NCI-H345 (cell line): ENCODE results near the gene PLD4.
"Not testable (repeated sequence)": the region's sequence is repeated elsewhere in the genome, so short reads cannot be mapped to it uniquely, and the experiment has no call there.

Experiments
- DNase-seq: peaks from one replicate; lab custom pipeline; 2025; lab: John Stamatoyannopoulos, UW

PLD4 gene

DNA sequence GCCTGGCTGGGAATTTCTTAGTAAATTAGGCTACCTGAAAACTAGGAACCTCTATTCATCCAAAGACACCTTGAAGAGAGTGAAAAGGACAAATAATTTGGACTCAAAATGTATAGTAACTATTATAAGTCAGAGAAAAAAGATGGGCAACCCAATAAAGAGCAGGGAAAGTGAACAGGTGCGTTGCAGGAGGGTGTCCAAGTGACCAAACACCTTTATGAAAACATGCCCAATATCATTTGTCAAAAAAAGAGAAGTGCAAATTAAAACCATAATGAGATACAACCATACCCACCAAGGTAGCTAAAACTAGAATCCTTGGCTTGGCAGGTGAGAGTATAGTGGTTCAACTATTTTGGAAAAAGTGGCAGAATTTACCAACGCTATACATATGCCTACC, 24.9 kb upstream of the PLD4 start:
- no peak for DNase-seq

DNA sequence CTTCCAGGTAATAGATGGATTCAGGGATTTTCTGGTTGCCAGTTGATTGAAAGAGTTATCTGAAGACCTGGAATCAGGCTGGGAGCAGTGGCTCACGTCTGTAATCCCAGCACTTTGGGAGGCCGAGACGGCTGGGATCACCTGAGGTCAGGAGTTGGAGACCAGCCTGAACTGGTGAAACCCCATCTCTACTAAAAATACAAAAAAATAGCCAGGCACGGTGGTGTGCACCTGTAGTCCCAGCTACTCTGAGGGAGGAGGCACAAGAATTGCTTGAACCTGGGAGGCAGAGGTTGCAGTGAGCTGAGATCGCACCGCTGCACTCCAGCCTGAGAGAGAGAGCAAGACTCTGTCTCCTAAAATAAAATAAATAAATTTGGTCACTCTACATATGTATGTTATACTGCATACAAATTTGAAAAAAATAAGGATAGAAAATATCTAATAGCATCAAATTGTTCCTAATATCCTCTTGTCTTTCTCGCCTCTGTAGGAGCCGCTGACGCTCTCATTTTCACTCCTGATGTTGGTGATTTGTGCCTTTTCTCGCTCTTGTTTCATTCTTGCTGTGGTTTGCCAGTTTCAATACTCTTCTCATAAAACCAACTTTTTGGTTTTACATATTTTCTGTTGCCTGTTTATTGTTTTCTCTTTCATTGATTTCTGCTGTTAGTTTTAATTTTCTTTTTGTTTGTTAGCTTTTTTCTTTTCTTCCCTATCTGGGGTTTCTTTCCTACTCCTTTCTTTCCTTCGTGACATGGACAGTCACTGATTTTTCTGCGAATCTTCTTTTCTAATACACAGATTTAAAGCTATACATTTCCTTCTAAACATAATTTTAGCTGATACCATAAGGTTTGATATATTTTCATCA, 23.8 kb upstream of the PLD4 start:
- no peak for DNase-seq

DNA sequence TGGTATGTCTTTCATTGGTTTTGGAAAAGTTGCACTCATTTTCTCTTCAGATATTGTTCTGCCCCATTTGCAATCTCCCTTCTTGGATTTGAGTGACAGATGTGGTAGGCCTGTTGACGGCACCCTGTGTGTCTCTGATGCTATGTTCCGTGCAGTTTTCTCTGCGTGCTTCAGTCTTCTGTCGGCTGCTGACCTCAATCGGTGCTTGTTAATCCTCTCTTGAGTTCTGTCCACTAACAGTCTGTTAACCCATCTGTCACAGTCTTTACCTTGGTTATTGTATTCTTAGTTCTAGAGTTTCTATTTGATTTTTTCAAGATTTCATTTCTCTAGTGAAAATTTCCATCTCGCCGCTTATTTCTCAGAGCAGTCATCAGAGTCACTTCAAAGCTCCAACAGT, 20.7 kb upstream of the PLD4 start:
- DNase-seq = no peak

DNA sequence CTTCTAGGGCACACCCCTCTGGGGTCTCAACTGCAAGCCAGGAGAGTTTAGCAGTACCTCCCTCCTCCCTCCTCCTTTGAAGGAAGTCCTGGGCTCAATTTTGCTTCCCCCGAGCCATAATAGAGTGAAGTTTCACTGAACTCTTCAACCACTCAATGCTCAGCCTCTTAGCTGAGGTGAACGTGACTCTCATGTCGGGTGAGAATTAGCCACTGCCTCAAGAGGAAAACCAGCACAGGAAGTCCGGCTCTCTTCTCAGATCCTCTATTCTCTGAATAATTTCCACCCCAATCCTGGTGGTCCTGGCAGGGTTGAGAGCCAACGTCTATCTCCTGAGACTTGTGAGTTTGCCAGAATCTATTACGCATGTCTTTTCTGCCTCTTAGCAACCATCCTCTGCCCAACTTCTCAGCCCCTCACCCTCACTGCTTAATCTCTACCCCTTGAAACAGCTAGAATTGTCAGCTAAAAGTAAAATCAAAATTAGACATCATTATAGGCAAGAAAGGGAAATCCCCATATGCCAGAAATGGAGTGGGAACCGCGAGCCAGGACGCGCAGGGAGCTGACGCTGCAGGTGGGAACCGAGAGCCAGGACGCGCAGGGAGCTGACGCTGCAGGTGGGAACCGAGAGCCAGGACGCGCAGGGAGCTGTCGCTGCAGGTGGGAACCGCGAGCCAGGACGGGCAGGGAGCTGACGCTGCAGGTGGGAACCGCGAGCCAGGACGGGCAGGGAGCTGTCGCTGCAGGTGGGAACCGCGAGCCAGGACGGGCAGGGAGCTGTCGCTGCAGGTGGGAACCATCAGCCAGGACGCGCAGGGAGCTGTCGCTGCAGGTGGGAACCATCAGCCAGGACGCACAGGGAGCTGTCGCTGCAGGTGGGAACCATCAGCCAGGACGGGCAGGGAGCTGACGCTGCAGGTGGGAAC, 19.8 kb upstream of the PLD4 start:
- peak; percentile 21 for DNase-seq

DNA sequence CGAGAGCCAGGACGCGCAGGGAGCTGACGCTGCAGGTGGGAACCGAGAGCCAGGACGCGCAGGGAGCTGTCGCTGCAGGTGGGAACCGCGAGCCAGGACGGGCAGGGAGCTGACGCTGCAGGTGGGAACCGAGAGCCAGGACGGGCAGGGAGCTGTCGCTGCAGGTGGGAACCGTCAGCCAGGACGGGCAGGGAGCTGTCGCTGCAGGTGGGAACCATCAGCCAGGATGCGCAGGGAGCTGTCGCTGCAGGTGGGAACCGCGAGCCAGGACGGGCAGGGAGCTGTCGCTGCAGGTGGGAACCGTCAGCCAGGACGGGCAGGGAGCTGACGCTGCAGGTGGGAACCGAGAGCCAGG, 19.1 kb upstream of the PLD4 start:
- DNase-seq = not testable (repeated sequence)

DNA sequence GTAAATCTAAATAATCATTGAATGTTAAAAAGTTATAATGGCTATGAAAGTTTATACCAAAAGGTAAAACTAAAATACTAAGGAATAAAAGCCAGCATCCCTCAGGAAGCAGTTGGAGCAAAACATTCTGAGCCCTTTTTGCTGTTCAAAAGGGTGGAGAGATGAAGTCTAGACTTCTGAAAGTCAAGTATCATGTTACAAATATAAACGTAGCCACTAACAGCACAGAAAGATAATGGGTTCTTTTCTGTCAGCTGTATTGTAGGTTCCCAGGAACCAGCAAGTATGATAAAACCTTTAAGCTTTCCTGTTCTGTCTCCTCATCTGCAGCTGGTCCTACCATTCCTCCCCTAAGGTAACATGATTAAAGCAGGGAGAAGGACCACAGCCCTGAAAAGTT, 16.4 kb upstream of the PLD4 start:
- no peak for DNase-seq

DNA sequence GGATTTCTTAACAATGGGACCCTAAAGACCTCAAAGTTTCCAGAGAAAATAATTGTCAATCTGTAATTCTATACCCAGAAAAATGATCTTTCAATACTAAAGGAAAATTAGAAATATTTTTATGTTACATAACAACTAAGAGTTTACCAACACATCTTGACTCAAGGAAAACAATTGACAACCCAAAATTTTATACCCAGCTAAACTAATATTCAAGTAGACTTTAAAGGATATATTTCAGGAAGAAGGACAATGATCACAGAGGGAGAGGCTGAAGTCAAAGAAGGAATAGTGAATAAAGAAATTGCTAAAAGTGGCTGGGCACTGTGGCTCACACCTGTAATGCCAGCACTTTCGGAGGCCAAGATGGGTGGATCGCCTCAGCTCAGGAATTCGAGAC, 12.6 kb upstream of the PLD4 start:
- DNase-seq = no peak

DNA sequence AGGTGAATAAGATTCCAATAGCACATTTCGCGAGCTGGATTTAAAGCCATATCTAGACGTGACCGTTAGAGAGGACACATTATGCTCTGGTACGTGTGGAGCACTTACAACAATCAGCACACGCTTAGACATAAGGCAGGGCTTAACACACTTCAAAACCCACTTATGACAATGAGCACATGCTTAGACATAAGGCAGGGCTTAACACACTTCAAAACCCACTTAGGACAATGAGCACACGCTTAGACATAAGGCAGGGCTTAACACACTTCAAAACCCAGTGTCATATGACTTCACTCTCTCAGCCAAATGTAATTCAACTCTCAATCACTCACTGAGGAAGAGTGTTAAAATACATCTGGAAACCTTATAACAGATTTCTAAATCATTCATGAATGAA, 11.2 kb upstream of the PLD4 start:
- DNase-seq = peak; percentile 80

DNA sequence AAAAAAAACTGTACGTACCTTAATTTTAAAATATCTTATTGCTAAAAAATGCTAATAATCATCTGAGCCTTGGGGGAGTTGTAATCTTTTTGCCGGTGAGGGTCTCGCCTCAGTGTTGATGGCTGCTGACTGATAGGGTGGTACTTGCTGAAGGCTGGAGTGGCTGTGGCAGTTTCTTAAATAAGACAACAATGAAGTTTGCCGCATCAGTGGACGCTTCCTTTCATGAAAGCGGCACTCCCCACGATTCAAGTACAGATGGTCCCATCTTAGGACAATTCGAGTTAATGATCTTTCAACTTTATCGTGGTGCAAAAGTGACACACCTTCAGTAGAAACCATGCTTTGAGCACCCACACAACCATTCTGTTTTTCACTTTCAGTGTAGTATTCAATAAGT, 7.6 kb upstream of the PLD4 start:
- DNase-seq = no peak

DNA sequence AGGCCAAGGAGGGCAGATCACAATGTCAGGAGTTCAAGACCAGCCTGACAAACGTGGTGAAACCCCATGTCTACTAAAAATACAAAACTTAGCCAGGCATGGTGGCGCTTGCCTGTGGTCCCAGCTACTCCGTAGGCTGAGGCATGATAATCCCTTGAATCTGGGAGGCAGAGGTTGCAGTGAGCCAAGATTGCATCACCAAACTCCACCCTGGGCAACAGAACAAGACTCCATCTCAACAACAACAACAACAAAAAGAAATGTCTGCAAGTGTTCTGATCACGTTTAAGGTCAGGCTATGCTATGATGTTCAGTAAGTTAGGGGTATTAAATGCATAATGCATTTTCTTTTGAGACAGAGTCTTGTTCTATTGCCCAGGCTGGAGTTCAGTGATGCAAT, 6.7 kb upstream of the PLD4 start:
- DNase-seq = no peak

DNA sequence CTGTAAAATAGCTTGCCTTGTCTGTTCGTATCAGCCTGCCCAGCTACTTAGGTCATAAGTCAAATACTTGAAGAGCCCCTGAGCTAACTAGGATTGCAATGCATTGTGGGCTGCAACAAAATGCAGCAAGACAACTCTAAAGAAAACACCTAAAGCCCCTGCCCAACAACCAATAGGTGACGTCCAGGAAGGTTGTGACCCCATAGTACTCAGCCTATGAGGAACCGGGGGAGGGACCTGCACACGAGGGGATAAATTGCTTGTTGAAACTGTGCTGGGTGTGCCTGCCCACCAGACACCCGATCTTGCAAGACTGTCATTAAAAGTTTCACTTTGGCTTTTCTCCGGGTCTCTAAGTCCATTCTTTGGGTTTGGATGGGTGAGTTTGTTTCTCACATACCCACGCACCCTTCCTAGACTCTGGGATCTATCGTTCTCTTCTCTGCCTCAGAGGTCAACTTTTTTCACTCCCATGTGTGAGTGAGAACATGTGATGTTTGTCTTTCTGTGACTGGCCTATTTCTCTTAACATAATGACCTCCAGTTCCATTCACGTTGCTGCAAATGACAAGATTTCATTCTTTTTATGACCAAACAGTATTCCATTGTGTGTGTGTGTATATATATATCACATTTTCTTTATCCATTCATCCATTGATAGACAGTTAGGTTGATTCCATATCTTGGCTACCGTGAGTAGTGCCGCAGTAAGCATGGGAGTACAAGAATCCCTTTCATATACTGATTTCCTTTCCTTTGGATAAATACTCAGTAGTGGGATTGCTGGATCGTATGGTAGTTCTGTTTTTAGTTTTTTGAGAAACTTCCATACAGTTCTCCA, 5.3 kb upstream of the PLD4 start:
- DNase-seq = not testable (repeated sequence)

DNA sequence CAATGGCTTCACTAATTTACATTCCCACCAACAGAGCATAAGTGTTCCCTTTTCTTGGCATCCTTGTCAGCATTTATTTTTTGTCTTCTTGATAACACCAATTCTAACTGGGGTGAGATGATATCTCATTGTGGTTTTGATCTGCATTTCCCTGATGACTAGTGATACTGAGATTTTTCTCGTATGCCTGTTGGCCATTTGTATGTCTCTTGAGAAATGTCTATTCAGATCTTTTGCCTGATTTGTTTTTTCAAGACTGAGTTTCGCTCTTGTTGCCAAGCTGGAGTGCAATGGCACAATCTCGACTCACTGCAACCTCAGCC, 4.7 kb upstream of the PLD4 start:
- DNase-seq = no peak

DNA sequence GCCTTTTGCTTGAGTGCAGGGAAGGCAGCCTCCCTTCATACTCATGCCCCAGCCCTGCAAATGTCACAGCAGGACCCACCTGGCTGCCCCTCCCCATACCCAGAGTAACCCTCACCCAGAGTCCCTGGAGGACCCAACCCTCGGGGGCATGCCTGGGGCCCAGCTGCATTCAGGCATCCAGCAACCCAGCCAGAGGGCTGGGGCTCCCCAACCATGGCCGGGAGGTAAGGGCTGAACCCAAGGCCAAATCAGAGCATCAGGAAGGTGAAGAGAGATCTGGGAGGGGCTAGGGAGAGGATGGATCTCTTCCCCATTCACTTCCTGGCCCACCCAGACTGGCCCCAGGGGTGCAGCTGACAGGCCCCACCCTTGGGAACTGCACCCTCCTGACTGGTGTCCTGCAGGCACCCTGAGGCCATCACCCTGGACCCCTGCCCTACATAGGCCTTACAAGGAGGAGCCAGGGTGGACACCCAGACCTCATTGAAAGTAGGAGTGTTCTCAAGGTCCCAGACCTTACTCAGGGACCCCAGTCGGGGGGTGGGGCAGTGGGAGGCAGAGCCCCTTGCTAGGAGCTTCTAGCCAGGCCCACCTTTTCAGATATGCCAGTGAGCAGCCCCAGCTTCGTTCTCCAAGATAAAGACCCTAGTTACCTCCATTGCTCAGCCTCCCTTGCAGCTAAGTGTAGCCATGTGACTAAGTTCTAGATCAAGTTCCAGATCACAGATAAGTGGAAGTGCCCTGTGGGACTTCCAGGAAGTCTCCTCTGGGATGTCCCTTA, 849 bp upstream of the PLD4 start:
- no peak for DNase-seq

DNA sequence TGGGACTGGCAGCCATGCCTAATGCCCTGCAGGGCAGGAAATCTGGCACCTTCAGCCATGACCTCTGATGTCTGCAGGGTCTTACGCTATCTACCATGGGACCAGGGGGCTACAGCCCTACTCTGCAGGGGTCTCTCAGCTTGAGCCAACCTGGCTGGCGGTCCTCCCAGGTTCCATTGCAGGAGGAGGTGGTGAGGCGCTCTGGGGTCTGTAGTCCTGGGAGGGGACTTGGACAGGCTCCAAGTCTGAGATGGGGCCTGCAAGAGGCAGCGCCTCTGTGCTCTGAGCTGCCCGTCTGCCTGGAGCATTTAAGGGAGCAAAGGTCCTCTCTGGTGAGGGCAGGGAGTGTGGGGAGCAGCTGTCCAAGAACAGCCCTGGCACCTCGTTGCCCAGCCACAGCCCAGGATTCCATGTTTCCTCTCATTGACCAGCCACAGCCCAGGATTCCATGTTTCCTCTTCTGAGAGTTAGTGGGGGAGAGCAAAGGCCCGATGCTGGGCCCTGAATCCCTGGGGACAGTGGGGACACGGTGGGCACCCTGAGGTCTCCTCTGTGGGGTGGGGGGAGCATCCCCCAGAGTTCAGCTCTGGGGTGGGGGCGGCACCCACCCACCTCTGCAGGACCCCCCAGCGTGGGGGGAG, 655 bp downstream of the PLD4 start:
- DNase-seq = no peak

DNA sequence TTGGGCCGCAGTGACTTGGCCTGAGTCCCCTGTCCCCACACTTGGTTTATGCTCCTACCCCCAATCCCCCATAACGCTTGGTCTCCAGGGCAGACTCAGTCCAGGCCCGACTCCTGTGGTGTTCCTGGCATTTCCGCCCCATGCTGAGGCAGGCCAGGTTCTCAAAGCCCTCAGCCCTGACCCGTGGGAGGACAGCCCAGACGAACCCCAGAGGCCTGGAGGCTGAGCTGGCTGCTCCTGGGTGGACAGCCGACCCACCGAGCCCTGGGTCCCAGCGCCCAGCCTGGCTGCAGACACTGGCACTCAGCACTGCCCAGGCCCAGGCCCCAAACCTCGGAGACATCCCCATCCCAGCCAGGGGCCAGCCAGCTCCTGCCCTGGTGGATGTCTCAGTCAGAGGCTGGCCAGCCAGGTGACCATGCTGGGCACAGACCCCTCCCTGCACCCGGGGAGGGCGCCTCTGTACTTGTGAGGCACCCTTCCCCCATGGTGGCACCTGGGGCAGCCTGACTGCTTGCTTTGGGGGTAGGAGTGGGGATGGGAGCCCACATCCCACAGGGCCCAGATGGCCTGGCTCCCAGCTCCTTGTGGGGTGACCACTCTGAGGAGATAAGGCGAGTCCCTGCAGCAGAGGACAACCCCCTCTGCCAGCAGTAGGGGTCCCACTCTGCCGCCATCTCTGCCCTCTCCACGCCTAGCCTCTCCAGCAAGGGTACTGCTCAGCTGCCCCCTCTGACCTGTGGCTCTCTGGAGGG, 1.4 kb downstream of the PLD4 start:
- DNase-seq = no peak

DNA sequence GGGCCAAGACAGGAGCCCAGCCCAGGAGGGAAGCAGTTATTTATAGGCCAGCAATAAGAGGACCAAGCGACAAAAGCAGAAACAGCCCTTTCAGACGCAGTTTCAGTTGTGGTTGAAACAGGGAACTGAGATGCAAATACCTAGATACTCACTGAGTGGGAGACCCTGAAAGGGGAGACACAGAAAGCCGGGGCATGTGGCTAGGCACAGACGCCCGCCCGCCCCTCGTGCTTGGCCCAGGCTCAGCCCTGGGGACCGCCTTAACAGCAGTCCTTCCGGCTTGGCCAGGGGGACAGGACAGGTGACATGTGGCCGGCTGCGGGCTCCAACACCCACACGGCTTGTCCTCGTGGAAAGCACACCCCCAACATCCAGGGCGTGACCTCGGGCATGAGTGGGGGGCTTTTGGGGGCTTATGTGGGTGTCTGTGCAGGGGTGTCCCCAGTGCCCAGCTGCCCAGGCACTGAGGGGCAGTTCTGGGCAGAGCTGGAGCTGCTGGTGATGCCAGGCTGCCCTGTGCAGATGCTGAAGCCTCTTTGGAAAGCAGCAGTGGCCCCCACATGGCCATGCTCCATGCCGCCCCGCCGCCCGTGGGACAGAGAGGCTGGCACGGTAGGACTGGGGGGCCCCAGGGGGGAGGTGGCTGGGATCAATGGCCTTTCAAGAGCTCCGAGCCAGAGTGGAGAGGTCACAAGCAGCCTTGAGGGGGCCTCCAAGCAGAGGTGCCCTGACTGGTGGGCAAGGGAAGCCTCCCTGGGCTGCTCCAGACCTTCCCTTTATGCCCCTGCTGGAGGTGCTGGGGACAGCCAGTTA, 2.1 kb downstream of the PLD4 start:
- DNase-seq = no peak

DNA sequence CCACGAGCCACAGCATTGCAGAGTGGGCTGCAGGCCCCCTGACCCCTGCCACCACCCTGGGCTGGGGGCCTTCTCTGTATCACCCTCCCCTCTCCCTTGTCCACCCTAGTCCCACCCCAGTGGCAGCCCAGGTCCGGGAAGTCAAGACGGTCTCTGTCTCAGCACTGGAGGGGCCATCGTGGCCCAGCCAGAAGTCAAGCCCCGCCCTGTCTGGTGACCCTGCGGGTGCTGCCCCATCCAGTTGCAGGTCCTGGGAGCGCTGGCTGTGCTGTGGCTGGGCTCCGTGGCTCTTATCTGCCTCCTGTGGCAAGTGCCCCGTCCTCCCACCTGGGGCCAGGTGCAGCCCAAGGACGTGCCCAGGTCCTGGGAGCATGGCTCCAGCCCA, 2.7 kb downstream of the PLD4 start:
- no peak for DNase-seq

DNA sequence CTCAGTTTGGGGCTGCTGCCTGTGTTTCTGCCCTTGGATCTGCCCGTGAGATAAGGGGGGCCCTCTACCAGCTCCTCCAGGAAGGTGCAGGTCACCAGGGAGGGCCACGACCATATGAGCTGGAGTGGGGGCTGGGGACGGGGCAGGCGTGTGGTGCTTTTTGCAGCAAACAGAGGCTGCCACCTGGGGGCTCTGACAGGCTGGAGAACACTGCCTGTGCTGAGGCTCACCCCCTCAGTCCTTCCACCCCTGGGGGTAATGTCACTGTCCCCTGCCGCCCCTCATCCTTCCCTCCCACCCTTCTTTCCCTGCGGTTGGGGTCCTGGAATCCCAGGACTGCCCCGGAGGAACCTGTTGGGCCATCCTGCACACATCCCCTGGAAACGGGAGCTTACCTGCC, 3.2 kb downstream of the PLD4 start:
- no peak for DNase-seq

DNA sequence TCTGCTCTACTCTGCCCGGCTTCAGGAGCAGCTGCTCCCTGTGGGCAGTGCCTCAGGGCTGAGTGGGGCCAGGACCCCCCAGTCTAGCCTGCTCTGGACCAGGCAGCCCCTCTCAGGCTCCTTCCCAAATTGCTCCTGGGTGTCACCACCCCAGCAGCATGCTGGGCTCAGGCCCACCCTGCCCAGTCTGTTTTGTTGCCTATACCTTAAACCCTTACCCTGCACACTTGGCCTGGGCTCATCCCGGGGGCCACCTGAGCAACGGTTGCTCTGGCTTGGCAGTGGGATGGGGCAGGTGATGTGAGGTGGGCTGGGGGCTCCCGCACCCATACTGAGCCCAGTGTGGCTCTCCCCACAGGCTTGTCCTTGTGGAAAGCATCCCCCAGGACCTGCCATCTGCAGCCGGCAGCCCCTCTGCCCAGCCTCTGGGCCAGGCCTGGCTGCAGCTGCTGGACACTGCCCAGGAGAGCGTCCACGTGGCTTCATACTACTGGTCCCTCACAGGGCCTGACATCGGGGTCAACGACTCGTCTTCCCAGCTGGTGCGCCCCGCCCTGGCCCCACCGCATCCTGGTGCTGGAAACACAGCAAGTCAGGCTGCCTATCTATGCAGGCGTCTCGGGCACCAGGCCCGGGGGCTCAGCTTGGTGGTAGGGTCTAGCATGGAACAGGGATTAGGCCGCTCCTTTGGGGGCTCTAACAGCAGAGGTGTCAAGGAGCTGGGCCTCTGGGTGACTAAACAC, 3.9 kb downstream of the PLD4 start:
- DNase-seq = no peak
